Tibial nerve (tissue), 4 donors: ENCODE data around the gene SLC40A1. TPM values are rescaled to one million over a fixed set of nuclear protein-coding genes. Genes with fewer than 3 reads are reported as not detected.

Source experiments
- DNase-seq, 2 donors: peaks; one replicate each; pipeline ENCODE4 v3.0.0-alpha.2; 2019; ENCODE audit warnings: low spot score in 2 of 2
- H3K27ac ChIP-seq, 4 donors: fragments of 200-600 bp; sonication (generic) in 3 of 4; one replicate each; pipeline ENCODE4 v1.5.1; 2017 to 2019; ENCODE audit warnings: mild to moderate bottlenecking in 1 of 4
- H3K27me3 ChIP-seq, 2 donors: fragments of 200-600 bp; sonication (generic) in 1 of 2; one replicate each; pipeline versions ENCODE4 v1.5.1 to v1.6.0; 2017 to 2019
- H3K36me3 ChIP-seq, 3 donors: fragments of 200-600 bp; sonication (generic); one replicate each; pipeline ENCODE4 v1.5.1; 2018 to 2019
- H3K4me1 ChIP-seq, 4 donors: fragments of 200-600 bp; sonication (generic) in 3 of 4; one replicate each; pipeline ENCODE4 v1.5.1; 2017 to 2019
- H3K4me3 ChIP-seq, 4 donors: fragments of 200-600 bp; sonication (generic) in 3 of 4; one replicate each; pipeline ENCODE4 v1.5.1; 2017 to 2019; ENCODE audit warnings: mild to moderate bottlenecking in 1 of 4, moderate library complexity in 1 of 4
- H3K9me3 ChIP-seq, 4 donors: fragments of 200-600 bp; sonication (generic) in 3 of 4; one replicate each; pipeline ENCODE4 v1.5.1; 2017 to 2019
- EP300 ChIP-seq, 2 donors: sonication (generic); formaldehyde crosslinking; IDR thresholded peaks; one replicate each; pipeline ENCODE4 v1.6.1; 2017; ENCODE audit warnings: antibody characterized with exemption in 2 of 2, mild to moderate bottlenecking in 1 of 2
- POLR2A ChIP-seq, 2 donors: fragments of 450-650 bp; IDR thresholded peaks; one replicate each; pipeline ENCODE4 v1.6.1; 2017; ENCODE audit warnings: antibody characterized with exemption in 2 of 2, mild to moderate bottlenecking in 2 of 2, moderate library complexity in 2 of 2
- WGBS, 2 donors: methylation state at CpG; one replicate each; pipeline ENCODE4 v1.1.5; 2018; 5-methylcytosine and 5-hydroxymethylcytosine counted together
- total RNA-seq, 4 donors: library from RNA; depleted of rRNA; stranded (reverse); fragments of >200 nt; gene quantifications; one replicate each; pipeline ENCODE4 v1.1.0, GENCODE V29; 2016
- TF ChIP-seq, protein P1 (sequence below), 5 experiments: fragments of 200-600 bp in 3 of 5; fragments of 450-650 bp in 2 of 5; sonication (generic) in 3 of 5; IDR thresholded peaks; one replicate each; pipeline ENCODE4 v1.5.1; 2016 to 2019; ENCODE audit warnings: antibody characterized with exemption in 5 of 5, mild to moderate bottlenecking in 3 of 5, moderate library complexity in 2 of 5

The SLC40A1 gene
- total RNA-seq, 4 donors from 2014 or later, result 26.0 to 51.1 (median 36.0) TPM

DNA sequence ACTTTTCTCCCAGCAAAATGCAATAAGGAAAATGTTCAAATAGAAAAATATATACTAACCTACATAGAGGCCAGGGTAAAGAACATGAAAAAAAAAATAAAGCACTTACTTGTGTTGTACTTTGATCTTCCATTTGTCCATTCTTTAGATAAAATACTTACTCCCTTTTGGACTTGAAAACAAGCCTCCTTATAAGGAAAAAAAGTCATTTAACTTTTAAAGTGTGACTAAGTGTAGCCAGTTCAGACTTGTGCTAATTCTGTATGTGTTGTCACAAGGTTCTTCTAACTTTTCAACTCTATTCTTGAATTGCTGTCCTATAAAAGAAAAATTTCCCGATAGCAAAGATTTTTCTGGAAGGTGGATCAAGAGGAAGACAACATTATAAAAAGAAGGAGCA, 23.2 kb downstream of the SLC40A1 start:
- DNase-seq, result no peak
- no peaks in the 10 kb centered on the region for H3K27me3 ChIP-seq
- H3K4me1 ChIP-seq, result peaks cover 0 to 74% (median 20%) of the 10 kb centered on the region in 4 donors
- WGBS, 2 donors, result 55 to 68% methylated on average over 1 of the region's 1 CpG
- H3K36me3 ChIP-seq, result no peaks in the 10 kb centered on the region
- H3K27ac ChIP-seq, result peak overlapping the region in 1 of 4 donors; percentile 18
- H3K9me3 ChIP-seq, result no peaks in the 10 kb centered on the region
- TF ChIP-seq, protein P1, sequence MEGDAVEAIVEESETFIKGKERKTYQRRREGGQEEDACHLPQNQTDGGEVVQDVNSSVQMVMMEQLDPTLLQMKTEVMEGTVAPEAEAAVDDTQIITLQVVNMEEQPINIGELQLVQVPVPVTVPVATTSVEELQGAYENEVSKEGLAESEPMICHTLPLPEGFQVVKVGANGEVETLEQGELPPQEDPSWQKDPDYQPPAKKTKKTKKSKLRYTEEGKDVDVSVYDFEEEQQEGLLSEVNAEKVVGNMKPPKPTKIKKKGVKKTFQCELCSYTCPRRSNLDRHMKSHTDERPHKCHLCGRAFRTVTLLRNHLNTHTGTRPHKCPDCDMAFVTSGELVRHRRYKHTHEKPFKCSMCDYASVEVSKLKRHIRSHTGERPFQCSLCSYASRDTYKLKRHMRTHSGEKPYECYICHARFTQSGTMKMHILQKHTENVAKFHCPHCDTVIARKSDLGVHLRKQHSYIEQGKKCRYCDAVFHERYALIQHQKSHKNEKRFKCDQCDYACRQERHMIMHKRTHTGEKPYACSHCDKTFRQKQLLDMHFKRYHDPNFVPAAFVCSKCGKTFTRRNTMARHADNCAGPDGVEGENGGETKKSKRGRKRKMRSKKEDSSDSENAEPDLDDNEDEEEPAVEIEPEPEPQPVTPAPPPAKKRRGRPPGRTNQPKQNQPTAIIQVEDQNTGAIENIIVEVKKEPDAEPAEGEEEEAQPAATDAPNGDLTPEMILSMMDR (IDR thresholded peaks at IDR 0.05), result no peak
- TF ChIP-seq POLR2A (IDR thresholded peaks at IDR 0.05) (no peak), EP300 (IDR thresholded peaks at IDR 0.05) (no peak)
- no peak overlapping the region for H3K4me3 ChIP-seq

- TF ChIP-seq, protein P1 (IDR thresholded peaks at IDR 0.05), result no peak
- TF ChIP-seq POLR2A (IDR thresholded peaks at IDR 0.05) (no peak), EP300 (IDR thresholded peaks at IDR 0.05) (no peak)
- H3K27ac ChIP-seq, result peak overlapping the region in 1 of 4 donors; percentile 20
- no peaks in the 10 kb centered on the region for H3K9me3 ChIP-seq
- H3K36me3 ChIP-seq, result no peaks in the 10 kb centered on the region
- no peak for DNase-seq
- H3K4me3 ChIP-seq, result no peak overlapping the region
- peaks cover 0 to 74% (median 17%) of the 10 kb centered on the region in 4 donors for H3K4me1 ChIP-seq
- H3K27me3 ChIP-seq, result no peaks in the 10 kb centered on the region
- WGBS, 2 donors, result 82 to 84% methylated on average over 7 of the region's 7 CpGs
Measured at GRCh38 chr2:189556526-189556925, 24.1 kb downstream of the SLC40A1 start.

DNA sequence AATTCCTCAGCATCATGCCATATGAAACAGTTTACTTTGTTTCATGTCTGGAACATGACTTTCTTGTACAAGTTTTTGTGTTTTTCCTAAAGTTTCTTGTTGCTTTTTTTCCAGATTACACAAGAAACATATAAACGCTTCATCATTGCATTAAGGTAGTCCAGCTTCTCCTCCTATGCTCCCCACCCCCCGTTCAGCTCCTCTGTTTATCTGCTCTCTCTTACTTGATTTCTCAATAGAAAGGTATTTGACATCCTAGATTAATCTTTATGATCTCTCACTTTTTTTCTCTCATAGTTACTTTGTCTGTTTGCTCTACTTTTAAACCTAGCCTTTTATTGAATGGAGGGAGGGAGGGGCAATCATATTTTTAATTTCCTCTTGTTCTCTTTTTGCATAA, 25.4 kb downstream of the SLC40A1 start:
- TF ChIP-seq, protein P1 (IDR thresholded peaks at IDR 0.05), result no peak
- TF ChIP-seq EP300 (IDR thresholded peaks at IDR 0.05) (no peak), POLR2A (IDR thresholded peaks at IDR 0.05) (no peak)
- H3K4me1 ChIP-seq, result peaks cover 0 to 64% (median 11%) of the 10 kb centered on the region in 4 donors

GRCh38 chr2:189553504-189554088, 27.0 kb downstream of the SLC40A1 start:
- WGBS, 2 donors, result 64 to 75% methylated on average over 1 of the region's 1 CpG
- TF ChIP-seq EP300 (IDR thresholded peaks at IDR 0.05) (no peak), POLR2A (IDR thresholded peaks at IDR 0.05) (no peak)
- TF ChIP-seq, protein P1 (IDR thresholded peaks at IDR 0.05), result no peak
- peak overlapping the region in 1 of 4 donors; percentile 69 for H3K27ac ChIP-seq

More for the DNA sequence above, 25.4 kb downstream of the SLC40A1 start:
- H3K9me3 ChIP-seq, result no peaks in the 10 kb centered on the region
- no peak overlapping the region for H3K27ac ChIP-seq
- H3K4me3 ChIP-seq, result no peak overlapping the region
- H3K36me3 ChIP-seq, result no peaks in the 10 kb centered on the region
- 72 to 73% methylated on average over 2 of the region's 2 CpGs for whole genome bisulfite sequencing, 2 donors
- H3K27me3 ChIP-seq, result no peaks in the 10 kb centered on the region
- no peak for DNase-seq

DNA sequence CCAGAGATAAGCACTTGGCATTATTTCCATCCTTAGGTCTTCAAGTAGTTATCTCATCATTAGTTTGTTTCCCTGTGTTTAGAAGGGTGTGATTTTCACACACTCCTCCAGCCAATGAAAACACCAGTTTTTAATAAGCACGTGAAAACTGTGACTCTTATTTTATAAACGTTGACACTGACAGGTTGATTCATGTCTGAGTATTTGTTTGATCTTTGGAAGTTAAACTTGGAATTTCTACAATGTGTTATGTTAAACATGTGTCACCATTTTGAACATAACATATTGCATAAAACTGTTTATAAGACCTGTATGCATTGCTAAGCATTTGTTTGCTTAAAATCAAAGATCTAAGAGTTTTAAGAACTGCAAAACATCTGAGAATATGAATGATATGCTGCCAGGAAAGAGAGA, 27.6 kb downstream of the SLC40A1 start:
- no peaks in the 10 kb centered on the region for H3K9me3 ChIP-seq
- H3K36me3 ChIP-seq, result no peaks in the 10 kb centered on the region
- no peaks in the 10 kb centered on the region for H3K27me3 ChIP-seq
- no peak for DNase-seq
- TF ChIP-seq EP300 (IDR thresholded peaks at IDR 0.05) (no peak), POLR2A (IDR thresholded peaks at IDR 0.05) (no peak)
- TF ChIP-seq, protein P1 (IDR thresholded peaks at IDR 0.05), result no peak
- peaks cover 0 to 60% (median 2%) of the 10 kb centered on the region in 4 donors for H3K4me1 ChIP-seq
- no peak overlapping the region for H3K4me3 ChIP-seq
- H3K27ac ChIP-seq, result peak overlapping the region in 3 of 4 donors; percentile 27 to 69 (median 63)
- WGBS, 2 donors, result 29 to 37% methylated on average over 2 of the region's 2 CpGs

More at GRCh38 chr2:189553504-189554088, 27.0 kb downstream of the SLC40A1 start:
- Histone ChIP-seq H3K4me1 (peaks cover 0 to 64% (median 2%) of the 10 kb centered on the region in 4 donors), H3K9me3 (no peaks in the 10 kb centered on the region), H3K4me3 (no peak overlapping the region), H3K36me3 (no peaks in the 10 kb centered on the region), H3K27me3 (no peaks in the 10 kb centered on the region)
- DNase-seq, result no peak
